ENCODE results near the gene ACBD3. TPM values are rescaled to one million over a fixed set of nuclear protein-coding genes. Genes with fewer than 3 reads are reported as not detected.

Gene ACBD3
- polyA plus RNA-seq, 1 experiment, result 63.0 TPM

- POLR2A ChIA-PET, result no interaction called here
Observed at GRCh38 chr1:226123591-226124471, 62.7 kb downstream of the ACBD3 start.

GRCh38 chr1:226123212-226123560 is 63.4 kb downstream of the ACBD3 start:
- POLR2A ChIA-PET, result no interaction called here
- H3K9me3 ChIP-seq (ENCODE audit: control insufficient read depth, insufficient read depth, low read length), result no peaks in the 10 kb centered on the region; the same call in 1 of the 2 replicates

More at GRCh38 chr1:226123591-226124471, 62.7 kb downstream of the ACBD3 start:
- TF ChIP-seq, protein P1, sequence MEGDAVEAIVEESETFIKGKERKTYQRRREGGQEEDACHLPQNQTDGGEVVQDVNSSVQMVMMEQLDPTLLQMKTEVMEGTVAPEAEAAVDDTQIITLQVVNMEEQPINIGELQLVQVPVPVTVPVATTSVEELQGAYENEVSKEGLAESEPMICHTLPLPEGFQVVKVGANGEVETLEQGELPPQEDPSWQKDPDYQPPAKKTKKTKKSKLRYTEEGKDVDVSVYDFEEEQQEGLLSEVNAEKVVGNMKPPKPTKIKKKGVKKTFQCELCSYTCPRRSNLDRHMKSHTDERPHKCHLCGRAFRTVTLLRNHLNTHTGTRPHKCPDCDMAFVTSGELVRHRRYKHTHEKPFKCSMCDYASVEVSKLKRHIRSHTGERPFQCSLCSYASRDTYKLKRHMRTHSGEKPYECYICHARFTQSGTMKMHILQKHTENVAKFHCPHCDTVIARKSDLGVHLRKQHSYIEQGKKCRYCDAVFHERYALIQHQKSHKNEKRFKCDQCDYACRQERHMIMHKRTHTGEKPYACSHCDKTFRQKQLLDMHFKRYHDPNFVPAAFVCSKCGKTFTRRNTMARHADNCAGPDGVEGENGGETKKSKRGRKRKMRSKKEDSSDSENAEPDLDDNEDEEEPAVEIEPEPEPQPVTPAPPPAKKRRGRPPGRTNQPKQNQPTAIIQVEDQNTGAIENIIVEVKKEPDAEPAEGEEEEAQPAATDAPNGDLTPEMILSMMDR (IDR thresholded peaks at IDR 0.05; ENCODE audit: low read depth, low read length), result no peak
- no peaks in the 10 kb centered on the region; the same call in 1 of the 2 replicates for H3K9me3 ChIP-seq (ENCODE audit: control insufficient read depth, insufficient read depth, low read length)
- no peak for DNase-seq (ENCODE audit: low read depth, low spot score)
- H3K27me3 ChIP-seq (ENCODE audit: control insufficient read depth, insufficient read depth, low read length), result no peaks in the 10 kb centered on the region
- no peak overlapping the region for H3K27ac ChIP-seq (ENCODE audit: low read depth, low read length)
- no peak overlapping the region for H3K4me3 ChIP-seq (ENCODE audit: low read depth, low read length)
- CTCF ChIA-PET, result interaction anchor here (0.6 to 7.0 kb wide), 13 partner anchors 10 to 283 kb away, joined by 3 to 184 read pairs (median 15); partner anchors contain the start of gene PARP1

GRCh38 chr1:226121587-226122400 is 64.7 kb downstream of the ACBD3 start:
- ChIA-PET POLR2A (interaction anchor here (0.6 kb wide), 1 partner anchor 60 kb away, joined by 3 read pairs; the partner anchor contains the start of gene H3-3A), CTCF (interaction anchor here (0.8 to 7.0 kb wide), 7 partner anchors 11 to 1637 kb away, joined by 3 to 184 read pairs (median 6); no protein-coding TSS in a partner anchor)
- DNase-seq (ENCODE audit: low read depth, low spot score), result no peak
- Histone ChIP-seq H3K4me3 (ENCODE audit: low read depth, low read length) (peak overlapping the region; percentile 67), H3K9me3 (ENCODE audit: control insufficient read depth, insufficient read depth, low read length) (no peaks in the 10 kb centered on the region; the same call in 1 of the 2 replicates), H3K27ac (ENCODE audit: low read depth, low read length) (no peak overlapping the region), H3K27me3 (ENCODE audit: control insufficient read depth, insufficient read depth, low read length) (peaks cover 3% of the 10 kb centered on the region)
- TF ChIP-seq, protein P1 (IDR thresholded peaks at IDR 0.05; ENCODE audit: low read depth, low read length), result peak; percentile 45

More at GRCh38 chr1:226123212-226123560, 63.4 kb downstream of the ACBD3 start:
- H3K27me3 ChIP-seq (ENCODE audit: control insufficient read depth, insufficient read depth, low read length), result no peaks in the 10 kb centered on the region
- H3K4me3 ChIP-seq (ENCODE audit: low read depth, low read length), result no peak overlapping the region
- TF ChIP-seq, protein P1 (IDR thresholded peaks at IDR 0.05; ENCODE audit: low read depth, low read length), result no peak
- CTCF ChIA-PET, result interaction anchor here (1.3 to 7.0 kb wide), 4 partner anchors 12 to 74 kb away, joined by 5 to 184 read pairs (median 88); no protein-coding TSS in a partner anchor
- no peak overlapping the region for H3K27ac ChIP-seq (ENCODE audit: low read depth, low read length)
- DNase-seq (ENCODE audit: low read depth, low spot score), result no peak

DNA sequence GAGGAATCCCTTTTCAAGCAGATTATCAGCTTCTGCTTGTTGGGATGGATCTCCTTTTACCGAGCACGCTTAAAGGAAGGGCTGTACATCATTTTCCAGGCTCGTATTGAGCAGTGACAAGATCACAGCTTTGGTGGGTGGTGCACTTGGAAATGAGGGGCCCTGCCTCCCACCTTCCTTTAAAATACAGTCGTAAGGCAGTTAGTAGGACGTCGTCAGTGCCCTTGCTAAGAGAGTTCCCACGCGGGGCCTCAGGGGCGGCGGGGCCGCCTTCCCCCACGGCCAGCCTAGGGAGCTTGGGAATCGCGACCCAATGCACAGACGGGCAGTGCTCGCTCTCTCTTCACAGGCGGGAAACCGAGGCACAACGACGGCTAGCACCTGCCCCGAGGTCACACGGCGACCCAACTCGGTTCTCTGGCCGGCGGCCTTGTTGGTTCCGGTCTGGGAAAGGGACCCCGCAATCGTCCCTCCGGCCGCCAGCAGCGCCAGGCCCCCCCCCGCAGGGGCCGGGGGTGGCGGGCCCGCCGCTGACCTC is 65.4 kb downstream of the ACBD3 start:
- H3K4me3 ChIP-seq (ENCODE audit: low read depth, low read length), result peak overlapping the region; percentile 41; the same call in 1 of the 2 replicates
- H3K9me3 ChIP-seq (ENCODE audit: control insufficient read depth, insufficient read depth, low read length), result no peaks in the 10 kb centered on the region; the same call in 1 of the 2 replicates
- DNase-seq (ENCODE audit: low read depth, low spot score), result no peak
- TF ChIP-seq, protein P1 (IDR thresholded peaks at IDR 0.05; ENCODE audit: low read depth, low read length), result no peak
- ChIA-PET CTCF (interaction anchor here (0.7 to 2.0 kb wide), 7 partner anchors 10 to 134 kb away, joined by 3 to 52 read pairs (median 4); no protein-coding TSS in a partner anchor), POLR2A (interaction anchor here (1.1 kb wide), 1 partner anchor 56 kb away, joined by 3 read pairs; no protein-coding TSS in a partner anchor)
- peaks cover 3% of the 10 kb centered on the region for H3K27me3 ChIP-seq (ENCODE audit: control insufficient read depth, insufficient read depth, low read length)
- no peak overlapping the region for H3K27ac ChIP-seq (ENCODE audit: low read depth, low read length)

Measured in AG04450 (cell line).